Mesothelial cell of epicardium (in vitro differentiated cells): ENCODE results near the gene XPC. TPM values are rescaled to one million over a fixed set of nuclear protein-coding genes. Genes with fewer than 3 reads are reported as not detected.

Source experiments
- DNase-seq, 2 experiments: peaks; one replicate each; pipeline ENCODE4 v3.0.0; 2021; ENCODE audit warnings: low spot score in 2 of 2; ENCODE audit not compliant: unreplicated experiment in 2 of 2
- H3K27ac Mint-ChIP-seq: 2 replicates; pipeline ENCODE4 v1.8.0; 2021; ENCODE audit warnings: mixed read lengths
- H3K27me3 Mint-ChIP-seq: 2 replicates; pipeline ENCODE4 v1.8.0; 2021; ENCODE audit warnings: low read depth, mixed read lengths
- H3K36me3 Mint-ChIP-seq: 2 replicates; pipeline ENCODE4 v1.8.0; 2021; ENCODE audit warnings: mixed read lengths
- H3K4me1 Mint-ChIP-seq: 2 replicates; pipeline ENCODE4 v1.8.0; 2021; ENCODE audit warnings: mixed read lengths
- H3K4me3 Mint-ChIP-seq: 2 replicates; pipeline ENCODE4 v1.8.0; 2021; ENCODE audit warnings: mild to moderate bottlenecking, moderate library complexity, mixed read lengths
- H3K9me3 Mint-ChIP-seq: 2 replicates; pipeline ENCODE4 v1.8.0; 2021; ENCODE audit warnings: mixed read lengths
- CTCF ChIP-seq: fragments of 200-600 bp; sonication (generic); IDR thresholded peaks from one replicate; pipeline ENCODE4 v1.5.0; 2021; ENCODE audit warnings: antibody characterized with exemption; ENCODE audit not compliant: unreplicated experiment
- total RNA-seq: library from RNA; stranded (reverse); gene quantifications from 3 replicates; pipeline ENCODE4 v1.2.1, GENCODE V29; 2021

Gene XPC
- total RNA-seq, 1 donor from 2014 or later = 47.8 TPM

GRCh38 chr3:14216257-14217048 is 38.1 kb upstream of the XPC start:
- peaks cover 4% of the 10 kb centered on the region for H3K4me1 Mint-ChIP-seq
- H3K4me3 Mint-ChIP-seq = peak overlapping the region; percentile 60
- H3K9me3 Mint-ChIP-seq = peaks cover 20% of the 10 kb centered on the region
- no peaks in the 10 kb centered on the region for H3K27me3 Mint-ChIP-seq
- DNase-seq = no peak
- peaks cover 6% of the 10 kb centered on the region for H3K36me3 Mint-ChIP-seq
- H3K27ac Mint-ChIP-seq = peak overlapping the region; percentile 52
- TF ChIP-seq CTCF = peak; percentile 15

GRCh38 chr3:14214764-14215163 is 36.4 kb upstream of the XPC start:
- Mint-ChIP-seq H3K36me3 (peaks cover under 1% of the 10 kb centered on the region), H3K4me1 (peaks cover 21% of the 10 kb centered on the region), H3K9me3 (peaks cover 4% of the 10 kb centered on the region), H3K4me3 (no peak overlapping the region), H3K27me3 (no peaks in the 10 kb centered on the region), H3K27ac (no peak overlapping the region)
- no peak for DNase-seq
- no peak for TF ChIP-seq CTCF

- Mint-ChIP-seq H3K27ac (no peak overlapping the region), H3K27me3 (no peaks in the 10 kb centered on the region), H3K4me1 (peaks cover 35% of the 10 kb centered on the region), H3K36me3 (no peaks in the 10 kb centered on the region), H3K9me3 (no peaks in the 10 kb centered on the region), H3K4me3 (no peak overlapping the region)
- no peak for DNase-seq
- TF ChIP-seq CTCF = no peak
Measured at GRCh38 chr3:14213066-14213774, 34.8 kb upstream of the XPC start.

- Mint-ChIP-seq H3K9me3 (no peaks in the 10 kb centered on the region), H3K27ac (no peak overlapping the region), H3K4me1 (peaks cover 35% of the 10 kb centered on the region), H3K36me3 (no peaks in the 10 kb centered on the region), H3K27me3 (no peaks in the 10 kb centered on the region), H3K4me3 (no peak overlapping the region)
- no peak for TF ChIP-seq CTCF
- DNase-seq = no peak
Measured at GRCh38 chr3:14212032-14212431, 33.6 kb upstream of the XPC start.

GRCh38 chr3:14211621-14212020 is 33.2 kb upstream of the XPC start:
- H3K36me3 Mint-ChIP-seq = no peaks in the 10 kb centered on the region
- DNase-seq = no peak
- no peak overlapping the region for H3K27ac Mint-ChIP-seq
- no peak for TF ChIP-seq CTCF
- H3K4me3 Mint-ChIP-seq = no peak overlapping the region
- H3K4me1 Mint-ChIP-seq = peaks cover 35% of the 10 kb centered on the region
- H3K27me3 Mint-ChIP-seq = no peaks in the 10 kb centered on the region
- no peaks in the 10 kb centered on the region for H3K9me3 Mint-ChIP-seq
